Activated naive CD8-positive, alpha-beta T cell (primary cell): Measurements from ENCODE around the gene DOCK8.

Source experiments
- H3K27ac Mint-ChIP-seq: one replicate; pipeline ENCODE4 v1.8.0; 2021; ENCODE audit warnings: mixed read lengths
- H3K27me3 Mint-ChIP-seq: one replicate; pipeline ENCODE4 v1.8.0; 2021; ENCODE audit warnings: mixed read lengths
- H3K36me3 Mint-ChIP-seq: one replicate; pipeline ENCODE4 v1.8.0; 2021; ENCODE audit warnings: mixed read lengths
- H3K4me1 Mint-ChIP-seq: one replicate; pipeline ENCODE4 v1.8.0; 2021; ENCODE audit warnings: low read depth, mixed read lengths
- H3K4me3 Mint-ChIP-seq: one replicate; pipeline ENCODE4 v1.8.0; 2021; ENCODE audit warnings: mild to moderate bottlenecking, mixed read lengths
- H3K9me3 Mint-ChIP-seq: one replicate; pipeline ENCODE4 v1.8.0; 2021; ENCODE audit warnings: low read depth, mixed read lengths

The DOCK8 gene

DNA sequence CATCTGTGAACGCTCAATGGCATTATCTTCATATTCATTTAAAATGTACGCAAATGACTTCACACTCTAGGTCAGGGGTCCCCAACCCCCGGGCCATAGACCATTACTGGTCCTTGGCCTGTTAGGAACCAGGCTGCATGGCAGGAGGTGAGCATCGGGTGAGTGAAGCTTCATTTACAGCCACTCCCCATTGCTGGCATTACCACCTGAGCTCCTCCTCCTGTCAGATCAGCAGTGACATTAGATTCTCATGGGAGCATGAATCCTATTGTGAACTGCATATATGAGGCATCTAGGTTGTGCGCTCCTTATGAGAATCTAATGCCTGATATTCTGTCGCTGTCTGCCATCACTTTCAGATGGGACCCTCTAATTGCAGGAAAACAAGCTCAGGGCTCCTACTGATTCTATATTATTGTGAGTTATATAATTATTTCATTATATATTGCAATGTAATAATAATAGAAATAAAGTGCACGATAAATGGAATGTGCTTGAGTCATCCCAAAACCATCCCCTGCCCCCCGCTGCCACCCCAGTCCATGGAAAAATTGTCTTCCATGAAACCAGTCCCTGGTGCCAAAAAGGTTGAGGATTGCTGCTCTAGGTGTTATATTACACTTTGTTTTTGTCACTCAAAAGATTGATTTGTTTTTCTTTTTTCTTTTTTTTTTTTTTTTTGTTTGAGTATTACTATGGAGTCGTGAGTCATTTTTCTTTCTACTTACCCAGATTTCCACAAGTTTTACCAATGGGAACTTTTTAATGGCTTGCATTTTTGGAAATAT, 127.2 kb downstream of the DOCK8 start:
- Mint-ChIP-seq H3K9me3 (no peaks in the 10 kb centered on the region), H3K27ac (no peak overlapping the region)

DNA sequence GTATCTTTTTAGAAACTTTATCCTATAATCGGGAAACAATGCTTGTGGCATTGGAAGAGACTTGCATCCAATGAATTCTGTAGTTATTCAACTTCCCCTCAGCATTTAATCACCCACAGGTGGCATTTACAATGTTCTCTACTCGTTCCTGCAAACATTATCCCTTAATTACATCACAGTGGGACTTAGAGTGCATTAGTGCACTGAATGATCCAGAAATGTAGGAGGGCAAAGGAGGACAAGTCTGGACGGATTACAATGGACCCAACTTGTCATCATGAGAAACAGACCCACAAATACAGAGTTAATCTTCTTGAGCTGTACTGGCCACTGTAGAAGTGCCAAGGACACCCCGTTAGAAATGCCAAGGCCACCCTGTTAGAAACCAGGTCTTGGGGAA, 129.1 kb downstream of the DOCK8 start:
- peaks cover 7% of the 10 kb centered on the region for H3K4me1 Mint-ChIP-seq
- H3K27ac Mint-ChIP-seq, result no peak overlapping the region
- H3K27me3 Mint-ChIP-seq, result no peaks in the 10 kb centered on the region
- peaks cover 10% of the 10 kb centered on the region for H3K36me3 Mint-ChIP-seq
- no peak overlapping the region for H3K4me3 Mint-ChIP-seq
- no peaks in the 10 kb centered on the region for H3K9me3 Mint-ChIP-seq

More for the DNA sequence above, 127.2 kb downstream of the DOCK8 start:
- H3K4me3 Mint-ChIP-seq, result no peak overlapping the region
- H3K36me3 Mint-ChIP-seq, result peaks cover 10% of the 10 kb centered on the region
- peaks cover 1% of the 10 kb centered on the region for H3K4me1 Mint-ChIP-seq
- no peaks in the 10 kb centered on the region for H3K27me3 Mint-ChIP-seq

DNA sequence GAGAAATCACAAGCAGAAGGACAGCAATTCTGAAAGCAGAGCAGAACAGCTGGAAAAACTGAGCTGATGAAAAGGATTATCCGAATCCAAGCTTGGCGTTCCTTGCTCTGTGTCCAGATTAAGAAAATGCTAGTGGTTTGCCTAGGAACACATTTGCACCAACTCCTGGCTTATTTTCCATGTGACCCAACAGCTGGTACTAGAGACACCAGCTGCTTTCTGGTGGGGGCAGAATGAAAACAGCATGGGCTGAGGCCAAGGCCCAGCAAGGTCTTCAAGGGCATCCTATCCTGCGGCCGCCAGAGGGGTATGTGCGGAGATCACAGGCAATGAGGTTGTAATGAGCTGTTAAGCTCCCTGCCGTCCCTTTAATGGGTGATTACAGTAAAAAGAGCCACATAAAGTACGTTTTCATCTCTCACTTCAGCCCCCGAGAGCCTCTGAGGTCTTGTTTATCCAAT, 131.5 kb downstream of the DOCK8 start:
- Mint-ChIP-seq H3K4me3 (no peak overlapping the region), H3K9me3 (no peaks in the 10 kb centered on the region), H3K27me3 (no peaks in the 10 kb centered on the region), H3K36me3 (peaks cover 7% of the 10 kb centered on the region), H3K27ac (no peak overlapping the region), H3K4me1 (peaks cover 25% of the 10 kb centered on the region)

DNA sequence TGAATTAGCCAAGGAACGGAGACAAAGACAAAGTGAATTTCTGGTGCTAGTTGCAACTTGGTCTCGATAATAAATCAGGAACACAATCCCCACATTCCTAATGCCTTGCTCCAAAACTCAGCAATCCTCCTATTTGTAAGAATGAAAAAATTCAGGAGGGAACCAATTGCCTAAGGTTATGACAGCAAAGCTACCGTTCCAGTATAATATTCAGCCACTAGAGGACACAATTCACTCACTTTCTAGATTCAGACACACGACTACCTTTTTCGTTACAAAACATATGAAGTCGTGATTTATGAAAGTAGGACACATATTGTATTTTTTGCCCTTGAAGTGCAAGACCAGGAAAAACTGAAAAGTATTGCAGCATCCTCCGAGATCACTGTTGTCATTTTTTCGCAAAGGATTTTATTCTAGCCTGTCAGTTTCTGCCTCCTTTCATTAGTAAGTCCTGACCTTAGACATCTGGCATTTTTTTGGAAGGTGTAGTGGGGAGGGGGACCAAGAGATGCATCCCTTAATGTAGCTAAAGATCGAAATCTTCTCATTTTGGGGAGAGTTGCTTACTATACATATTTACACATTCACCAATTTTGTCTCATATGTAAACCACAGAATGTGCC, 133.1 kb downstream of the DOCK8 start:
- no peaks in the 10 kb centered on the region for H3K9me3 Mint-ChIP-seq
- H3K4me1 Mint-ChIP-seq, result peaks cover 33% of the 10 kb centered on the region
- H3K36me3 Mint-ChIP-seq, result peaks cover 4% of the 10 kb centered on the region
- H3K27ac Mint-ChIP-seq, result peak overlapping the region; percentile 29
- H3K27me3 Mint-ChIP-seq, result no peaks in the 10 kb centered on the region
- no peak overlapping the region for H3K4me3 Mint-ChIP-seq

DNA sequence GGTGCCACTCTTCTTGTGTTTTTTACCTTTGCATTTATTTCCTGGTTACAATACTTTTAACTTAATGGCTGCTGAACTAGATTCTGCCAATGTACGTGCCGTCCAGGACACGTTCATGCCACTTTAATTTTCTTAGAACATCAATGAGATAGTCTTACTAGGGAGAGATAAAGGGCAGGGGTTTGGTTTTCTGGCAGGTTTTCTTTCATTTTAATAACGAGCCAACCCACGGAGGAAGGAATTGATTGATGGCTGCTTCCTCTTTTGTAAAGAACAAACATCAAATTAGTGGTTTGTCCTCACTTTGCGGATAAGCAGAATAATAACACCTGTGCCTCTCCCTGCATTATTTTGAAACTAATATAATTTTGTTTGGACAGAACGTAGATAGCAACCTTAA, 135.7 kb downstream of the DOCK8 start:
- Mint-ChIP-seq H3K9me3 (no peaks in the 10 kb centered on the region), H3K36me3 (peaks cover 4% of the 10 kb centered on the region), H3K4me1 (peaks cover 44% of the 10 kb centered on the region), H3K4me3 (no peak overlapping the region), H3K27me3 (no peaks in the 10 kb centered on the region), H3K27ac (peak overlapping the region; percentile 72)

DNA sequence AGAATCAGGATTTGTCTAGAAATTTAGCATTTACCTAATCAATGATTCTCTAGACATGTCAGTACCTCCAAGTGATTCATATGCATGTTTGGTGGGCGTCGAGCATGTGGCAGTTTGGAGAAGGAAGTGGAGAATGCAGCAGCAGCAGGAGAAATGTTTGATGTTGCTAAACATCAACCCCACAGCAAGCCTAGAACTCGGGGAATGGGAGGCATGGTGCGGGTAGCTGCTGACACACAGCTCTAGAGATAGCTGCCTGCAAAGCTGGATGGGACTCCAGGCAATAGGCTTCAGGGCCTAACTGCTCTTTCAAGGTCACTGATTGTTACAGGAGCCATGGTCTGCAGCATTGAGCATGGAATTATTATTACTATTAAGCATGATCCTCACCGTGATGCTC, 137.3 kb downstream of the DOCK8 start:
- Mint-ChIP-seq H3K9me3 (no peaks in the 10 kb centered on the region), H3K4me1 (peaks cover 48% of the 10 kb centered on the region), H3K27ac (peak overlapping the region; percentile 24), H3K4me3 (no peak overlapping the region), H3K36me3 (peaks cover 4% of the 10 kb centered on the region), H3K27me3 (no peaks in the 10 kb centered on the region)

DNA sequence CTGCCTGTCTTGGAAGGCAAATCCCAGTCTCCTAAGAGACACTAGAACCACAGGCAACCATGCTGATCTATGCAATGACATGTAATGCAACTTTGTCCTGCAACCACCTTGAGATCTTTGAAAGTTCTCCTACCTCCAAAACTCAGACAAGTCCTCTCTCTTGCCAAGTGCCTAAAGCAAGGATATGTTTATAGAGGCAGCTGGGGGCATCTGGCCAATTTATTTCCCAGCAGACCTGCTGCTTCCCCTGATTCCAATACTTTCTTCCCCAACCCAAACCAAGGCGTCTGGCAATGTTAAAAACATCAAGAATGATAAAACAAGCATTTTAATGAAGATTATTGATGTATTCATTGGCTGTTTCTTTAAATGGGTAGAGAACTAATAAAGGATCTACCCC, 138.4 kb downstream of the DOCK8 start:
- Mint-ChIP-seq H3K27me3 (no peaks in the 10 kb centered on the region), H3K36me3 (peaks cover under 1% of the 10 kb centered on the region), H3K4me3 (no peak overlapping the region), H3K27ac (peak overlapping the region; percentile 46), H3K4me1 (peaks cover 47% of the 10 kb centered on the region), H3K9me3 (no peaks in the 10 kb centered on the region)

DNA sequence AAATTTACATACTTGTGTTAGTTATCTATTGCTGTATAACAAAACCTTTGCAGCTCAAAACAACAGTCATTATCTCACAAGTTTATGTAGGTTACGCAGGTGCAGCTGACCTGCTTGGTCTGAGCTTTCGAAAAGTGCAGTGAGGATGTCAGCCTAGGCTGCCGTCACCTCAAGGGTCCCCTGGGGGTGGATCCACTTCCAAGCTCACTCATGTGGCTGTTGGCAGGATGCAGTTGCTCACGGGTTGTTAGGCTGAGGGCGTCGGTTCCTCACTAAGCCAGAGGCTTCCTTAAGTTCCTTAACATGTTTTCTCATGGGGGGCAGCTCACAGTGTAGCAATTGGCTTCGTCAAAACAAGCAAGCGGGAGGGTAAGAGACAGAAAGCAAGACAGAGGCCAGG, 139.8 kb downstream of the DOCK8 start:
- Mint-ChIP-seq H3K4me3 (no peak overlapping the region), H3K27ac (peak overlapping the region; percentile 55), H3K36me3 (no peaks in the 10 kb centered on the region), H3K27me3 (no peaks in the 10 kb centered on the region), H3K4me1 (peaks cover 41% of the 10 kb centered on the region), H3K9me3 (no peaks in the 10 kb centered on the region)

DNA sequence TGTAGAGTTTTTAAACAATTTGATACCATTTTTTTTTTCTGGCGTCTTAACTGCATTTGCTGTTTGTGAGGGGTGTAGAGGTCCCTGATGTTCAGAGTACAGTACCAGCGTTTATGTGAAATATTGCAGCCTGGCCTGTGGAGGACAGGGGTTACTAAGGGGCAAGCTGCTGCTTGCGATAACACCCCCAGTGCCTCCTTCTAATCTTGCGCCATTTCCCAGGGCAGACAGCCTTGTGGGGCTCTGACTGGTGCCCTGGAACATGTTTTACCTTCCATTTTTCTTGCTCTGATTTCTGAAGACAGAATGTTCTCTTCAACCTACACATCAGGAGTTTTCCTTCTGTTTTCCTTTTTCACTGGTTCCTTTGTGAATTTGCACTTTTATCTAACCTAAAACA, 142.9 kb downstream of the DOCK8 start:
- Mint-ChIP-seq H3K4me1 (peaks cover 20% of the 10 kb centered on the region), H3K36me3 (no peaks in the 10 kb centered on the region), H3K27ac (peak overlapping the region; percentile 62), H3K27me3 (no peaks in the 10 kb centered on the region), H3K4me3 (no peak overlapping the region), H3K9me3 (no peaks in the 10 kb centered on the region)

DNA sequence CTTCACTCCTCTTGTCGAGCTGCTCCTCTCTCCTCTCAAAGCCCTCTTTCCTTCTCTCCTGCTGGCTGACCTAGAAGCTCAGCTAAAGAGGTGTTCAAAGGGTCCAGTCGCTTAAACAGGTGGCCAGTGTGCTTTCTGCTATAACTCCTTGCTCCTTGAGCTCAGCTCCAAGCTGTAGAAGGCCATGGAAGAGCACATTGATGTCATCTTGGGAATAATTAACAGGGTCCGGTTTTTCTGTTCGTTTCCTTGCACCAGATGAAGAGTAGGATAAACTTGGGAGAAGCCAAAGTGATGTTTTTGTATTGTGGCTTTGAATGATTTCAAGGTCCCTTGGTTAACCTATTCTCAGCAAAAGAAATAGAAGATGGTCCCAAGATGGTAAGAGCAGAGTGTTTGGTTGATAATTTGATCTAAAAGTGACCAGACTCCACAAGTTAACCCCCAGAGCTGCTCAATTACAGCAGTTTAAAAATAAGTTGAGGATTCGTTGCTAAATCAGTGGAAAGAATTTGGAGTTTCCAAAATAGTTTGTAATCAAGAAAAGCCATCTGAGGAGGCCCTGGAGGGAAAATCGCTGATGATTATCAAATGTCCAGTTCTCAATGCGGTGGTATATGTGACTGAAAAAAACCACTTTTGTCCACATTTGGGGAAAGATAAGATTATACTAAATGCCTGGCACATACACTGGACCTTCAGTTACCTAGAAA, 148.1 kb downstream of the DOCK8 start:
- peaks cover under 1% of the 10 kb centered on the region for H3K4me1 Mint-ChIP-seq
- no peaks in the 10 kb centered on the region for H3K9me3 Mint-ChIP-seq
- H3K4me3 Mint-ChIP-seq, result no peak overlapping the region
- no peaks in the 10 kb centered on the region for H3K36me3 Mint-ChIP-seq
- no peaks in the 10 kb centered on the region for H3K27me3 Mint-ChIP-seq
- H3K27ac Mint-ChIP-seq, result peak overlapping the region; percentile 46

DNA sequence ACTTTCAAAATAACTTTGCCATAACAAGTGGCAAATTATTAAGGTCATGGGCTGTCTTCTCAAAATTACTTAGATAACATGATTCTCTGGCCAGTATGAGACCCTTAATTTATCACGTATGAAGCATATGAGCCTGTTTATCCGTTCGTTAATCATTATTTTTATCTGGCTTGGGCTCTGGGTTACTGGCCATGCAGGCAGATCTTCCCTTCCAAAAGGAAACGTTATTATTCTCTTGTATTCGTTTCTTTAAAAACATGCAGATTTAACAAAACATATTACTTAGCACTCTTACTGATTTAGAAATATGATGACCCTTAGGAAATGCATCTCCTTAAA, 148.6 kb downstream of the DOCK8 start:
- Mint-ChIP-seq H3K4me3 (no peak overlapping the region), H3K27me3 (no peaks in the 10 kb centered on the region), H3K4me1 (no peaks in the 10 kb centered on the region), H3K27ac (peak overlapping the region; percentile 18), H3K9me3 (no peaks in the 10 kb centered on the region), H3K36me3 (peaks cover 2% of the 10 kb centered on the region)

DNA sequence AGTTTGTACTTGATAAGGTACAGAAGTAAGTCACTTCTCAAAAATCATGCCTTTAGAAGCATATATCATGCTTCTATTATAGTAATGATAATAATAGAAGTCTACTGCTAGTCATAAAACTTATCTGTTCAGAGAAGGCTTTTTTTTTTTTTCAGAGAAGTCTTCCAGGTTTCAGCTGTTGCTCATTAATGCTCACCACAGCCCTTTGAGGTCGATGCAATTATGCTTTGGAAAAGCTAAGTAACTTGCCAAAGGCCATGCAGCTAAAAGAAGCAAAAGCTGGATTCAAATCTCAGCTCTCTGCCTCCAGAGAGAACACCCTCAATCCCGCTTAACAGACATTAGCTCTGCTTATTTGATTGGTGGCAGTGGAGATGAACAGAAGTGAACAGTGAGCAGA, 150.8 kb downstream of the DOCK8 start:
- no peaks in the 10 kb centered on the region for H3K27me3 Mint-ChIP-seq
- peaks cover 5% of the 10 kb centered on the region for H3K36me3 Mint-ChIP-seq

DNA sequence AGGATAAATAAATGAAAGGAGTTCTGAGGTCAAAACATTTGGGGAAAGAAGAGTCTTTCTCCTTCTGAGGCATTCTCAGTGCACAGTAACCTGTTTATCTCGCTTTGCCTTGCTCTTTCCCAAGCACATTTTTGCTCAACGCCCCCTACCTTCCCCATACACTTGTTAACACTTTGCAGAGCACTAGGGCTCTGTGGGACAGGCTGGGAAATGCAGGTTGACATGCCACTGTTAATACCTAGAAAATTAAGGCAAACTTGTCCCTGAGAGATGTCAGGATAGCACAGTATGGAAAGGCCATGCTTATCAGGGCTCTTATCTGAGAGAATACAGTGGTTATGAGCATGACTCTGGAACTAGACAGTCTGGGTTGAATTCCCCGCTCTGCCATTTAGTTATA, 152.0 kb downstream of the DOCK8 start:
- H3K27me3 Mint-ChIP-seq, result no peaks in the 10 kb centered on the region
- peak overlapping the region; percentile 36 for H3K27ac Mint-ChIP-seq
- H3K4me1 Mint-ChIP-seq, result peaks cover 3% of the 10 kb centered on the region
- no peak overlapping the region for H3K4me3 Mint-ChIP-seq
- H3K9me3 Mint-ChIP-seq, result no peaks in the 10 kb centered on the region
- peaks cover 7% of the 10 kb centered on the region for H3K36me3 Mint-ChIP-seq

More for the DNA sequence above, 150.8 kb downstream of the DOCK8 start:
- no peak overlapping the region for H3K4me3 Mint-ChIP-seq
- H3K4me1 Mint-ChIP-seq, result no peaks in the 10 kb centered on the region
- no peak overlapping the region for H3K27ac Mint-ChIP-seq
- H3K9me3 Mint-ChIP-seq, result no peaks in the 10 kb centered on the region

DNA sequence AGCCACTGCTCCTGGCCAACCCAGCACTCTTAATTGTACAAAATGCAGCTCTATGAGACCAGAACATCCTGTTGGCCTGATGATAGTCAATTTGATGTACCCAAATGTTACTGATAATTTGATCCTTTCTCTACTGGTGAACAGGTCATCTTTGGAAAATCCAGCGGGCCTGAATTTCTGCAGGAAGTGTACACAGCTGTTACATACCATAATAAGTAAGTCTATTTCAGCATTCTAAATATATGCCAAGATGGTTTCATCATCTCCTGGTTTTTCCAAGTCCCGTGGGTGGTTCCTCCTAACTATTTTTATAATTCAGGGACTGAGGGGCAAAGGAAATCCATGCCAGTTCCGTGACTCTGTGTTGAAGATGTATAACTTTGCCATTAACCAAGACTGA, 155.4 kb downstream of the DOCK8 start:
- Mint-ChIP-seq H3K9me3 (no peaks in the 10 kb centered on the region), H3K36me3 (peaks cover 7% of the 10 kb centered on the region), H3K27ac (peak overlapping the region; percentile 36), H3K4me1 (peaks cover 3% of the 10 kb centered on the region), H3K27me3 (no peaks in the 10 kb centered on the region), H3K4me3 (no peak overlapping the region)

DNA sequence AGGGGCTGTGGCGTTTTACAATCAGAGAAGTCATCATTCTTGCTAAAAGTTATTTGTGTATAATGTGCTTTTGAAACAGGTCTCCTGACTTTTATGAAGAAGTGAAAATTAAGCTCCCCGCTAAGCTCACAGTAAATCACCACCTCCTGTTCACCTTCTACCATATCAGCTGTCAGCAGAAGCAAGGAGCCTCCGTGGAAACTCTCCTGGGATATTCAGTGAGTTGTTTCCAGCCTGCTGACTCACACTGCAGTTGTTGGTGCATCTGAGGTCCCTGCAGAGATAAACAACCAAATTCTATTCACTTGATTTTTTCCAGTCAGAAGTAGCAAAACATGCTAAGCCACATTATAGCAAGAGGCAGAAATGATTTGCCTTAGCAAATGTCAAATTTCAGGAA, 156.7 kb downstream of the DOCK8 start:
- Mint-ChIP-seq H3K36me3 (peaks cover 7% of the 10 kb centered on the region), H3K9me3 (no peaks in the 10 kb centered on the region), H3K4me3 (no peak overlapping the region), H3K27me3 (no peaks in the 10 kb centered on the region), H3K4me1 (peaks cover 3% of the 10 kb centered on the region), H3K27ac (peak overlapping the region; percentile 50)
